NCI-H2171 (cell line): ENCODE measurements around the gene PLXNB1.

Experiments
- DNase-seq: peaks from one replicate; lab custom pipeline; 2025; lab: John Stamatoyannopoulos, UW

Gene PLXNB1

GRCh38 chr3:48417529-48418108 is 12.3 kb downstream of the PLXNB1 start:
- no peak for DNase-seq

- DNase-seq: no peak
Observed at GRCh38 chr3:48416546-48416945, 13.3 kb downstream of the PLXNB1 start.

DNA sequence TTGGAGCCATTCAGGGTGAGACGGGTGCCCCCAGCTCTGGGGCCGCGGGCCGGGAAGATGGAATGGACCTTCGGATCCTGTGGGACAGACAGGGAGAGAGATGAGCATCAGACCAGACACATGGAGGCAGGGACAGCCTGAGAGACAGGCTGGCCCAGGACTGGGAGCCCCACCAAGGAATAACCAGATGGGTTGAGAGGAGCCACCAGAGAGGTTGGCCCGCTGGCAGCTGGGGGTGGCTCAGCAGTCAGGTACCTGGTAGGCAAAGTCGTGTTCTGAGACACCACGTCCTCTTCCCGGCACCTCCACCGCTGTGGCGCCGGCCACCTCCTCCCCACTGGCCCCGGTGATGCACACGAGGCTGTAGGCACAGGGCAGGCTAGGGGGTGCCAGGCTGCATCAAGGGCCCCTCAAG is 13.8 kb downstream of the PLXNB1 start:
- DNase-seq: no peak

DNA sequence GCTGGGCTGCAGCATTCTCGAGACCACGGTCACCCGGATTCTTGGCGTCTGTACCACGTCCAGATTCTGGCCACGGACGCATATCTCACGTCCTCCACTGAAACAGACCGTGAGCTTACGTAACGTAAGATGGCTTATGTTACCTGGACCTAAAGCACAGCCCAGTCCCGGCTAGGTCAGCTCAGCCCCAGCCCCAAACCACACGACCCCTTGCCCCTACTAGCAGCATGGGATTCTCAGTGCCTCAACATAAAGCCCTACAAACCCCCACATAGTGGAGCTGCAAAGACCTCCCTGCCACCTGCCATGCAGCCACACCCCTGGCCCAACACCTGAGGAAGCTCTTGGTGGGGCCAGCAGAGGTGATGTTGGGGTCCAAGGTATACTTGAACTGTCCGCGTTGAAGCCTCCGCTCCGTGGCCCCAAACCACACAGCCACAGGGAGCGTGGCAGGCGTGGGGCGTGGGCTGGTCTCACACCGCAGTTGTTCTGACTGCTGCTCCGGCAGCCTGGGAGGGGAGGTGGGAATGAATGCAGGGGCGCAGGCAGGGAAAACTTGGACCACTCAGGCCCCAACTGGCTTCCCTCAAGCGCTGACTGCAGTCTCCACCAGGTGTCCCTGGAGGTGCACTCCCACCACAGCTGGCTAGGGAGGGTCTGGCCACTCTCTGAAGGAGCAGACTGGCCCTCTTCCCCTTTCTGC is 14.5 kb downstream of the PLXNB1 start:
- no peak for DNase-seq

DNA sequence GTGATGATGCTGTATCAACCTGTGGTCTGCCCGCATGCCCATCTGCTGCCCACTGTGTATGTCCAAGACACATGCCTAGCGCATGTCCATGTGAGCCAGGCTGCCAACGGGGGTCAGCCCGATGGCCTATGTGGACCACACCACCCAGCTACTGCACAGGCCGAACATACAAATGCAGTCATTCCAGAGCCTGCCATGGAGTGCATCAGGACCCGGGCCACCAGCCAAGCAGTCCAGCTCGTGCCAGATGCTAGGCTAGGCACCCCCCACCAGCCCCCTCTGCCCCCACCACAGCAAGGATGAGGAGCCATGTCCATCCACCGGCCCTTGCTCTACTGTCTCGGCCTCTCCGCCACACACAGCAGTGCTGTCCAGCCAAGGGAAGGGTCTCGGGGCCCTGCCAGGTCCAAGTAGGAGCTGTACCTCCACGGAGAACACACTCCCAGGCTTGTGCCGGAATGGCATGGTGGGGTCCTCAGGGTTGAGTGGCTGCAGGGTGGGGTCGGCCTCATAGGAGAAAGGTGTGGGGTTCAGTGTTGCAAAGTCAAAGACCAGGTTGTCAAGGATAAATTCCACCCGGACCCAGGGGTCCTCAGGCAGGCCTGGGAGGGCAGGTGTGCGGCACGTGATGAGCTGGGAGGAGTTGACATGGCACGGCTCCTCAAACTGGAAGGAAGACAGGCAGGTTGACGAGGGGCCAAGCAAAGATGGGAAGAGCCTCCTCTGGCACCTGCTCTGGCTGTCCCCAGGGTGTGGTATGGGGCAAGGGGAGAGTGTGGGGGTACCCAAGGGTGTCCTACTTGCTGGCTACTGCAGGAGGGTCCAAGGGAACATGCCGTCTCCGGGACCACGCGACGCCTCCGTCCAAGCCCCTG is 15.3 kb downstream of the PLXNB1 start:
- DNase-seq: no peak

DNA sequence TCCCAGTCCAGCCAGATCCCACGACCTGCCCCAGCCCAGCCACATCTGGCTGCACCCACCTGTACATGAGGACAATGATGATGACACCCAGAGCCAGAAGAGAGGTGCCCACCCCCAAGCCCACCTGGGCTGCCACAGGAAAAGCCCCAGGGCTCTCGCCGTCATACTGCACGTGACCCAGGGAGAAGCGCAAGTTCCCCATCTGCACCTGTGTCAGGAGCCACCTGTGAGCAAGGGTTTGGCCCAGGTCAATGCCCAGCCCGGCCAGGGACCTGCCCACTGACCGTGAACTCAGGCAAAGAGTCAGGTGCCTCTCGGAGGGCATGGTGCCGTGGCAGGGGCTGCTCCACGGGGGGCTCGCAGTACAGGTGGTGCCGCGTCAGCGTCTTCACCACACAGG is 16.3 kb downstream of the PLXNB1 start:
- no peak for DNase-seq

- no peak for DNase-seq
Observed at GRCh38 chr3:48413086-48413485, 16.8 kb downstream of the PLXNB1 start.

- DNase-seq: no peak
Observed at GRCh38 chr3:48412375-48413001, 17.4 kb downstream of the PLXNB1 start.

- no peak for DNase-seq
Observed at GRCh38 chr3:48411606-48412374, 18.1 kb downstream of the PLXNB1 start.

DNA sequence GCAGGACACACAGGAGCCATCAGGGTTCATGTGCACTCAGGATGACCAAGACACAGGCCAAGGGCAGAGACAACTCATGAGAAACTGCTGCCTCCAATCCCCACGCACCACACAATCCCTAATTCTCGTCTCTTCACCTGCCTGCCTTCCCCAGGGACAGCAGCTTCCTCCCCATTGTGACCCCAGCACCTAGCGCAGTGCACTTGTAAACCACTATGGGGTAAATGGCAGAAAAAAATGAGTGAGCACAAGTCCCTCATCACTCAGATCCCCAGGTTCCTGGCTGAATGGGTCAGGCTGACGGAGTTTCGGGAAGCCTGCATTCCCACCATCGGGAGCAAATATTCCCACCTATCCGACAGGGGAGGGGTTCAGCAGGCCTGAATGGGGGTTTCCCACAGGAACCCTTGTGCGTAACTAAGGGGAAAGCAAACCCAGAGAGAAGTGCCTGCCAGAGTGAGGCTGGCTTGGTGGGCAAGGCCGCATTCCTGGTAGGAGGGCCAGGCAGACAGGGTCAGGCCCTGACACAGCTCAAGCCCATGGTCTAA is 18.8 kb downstream of the PLXNB1 start:
- no peak for DNase-seq

GRCh38 chr3:48410205-48411040 is 19.5 kb downstream of the PLXNB1 start:
- DNase-seq: no peak

DNA sequence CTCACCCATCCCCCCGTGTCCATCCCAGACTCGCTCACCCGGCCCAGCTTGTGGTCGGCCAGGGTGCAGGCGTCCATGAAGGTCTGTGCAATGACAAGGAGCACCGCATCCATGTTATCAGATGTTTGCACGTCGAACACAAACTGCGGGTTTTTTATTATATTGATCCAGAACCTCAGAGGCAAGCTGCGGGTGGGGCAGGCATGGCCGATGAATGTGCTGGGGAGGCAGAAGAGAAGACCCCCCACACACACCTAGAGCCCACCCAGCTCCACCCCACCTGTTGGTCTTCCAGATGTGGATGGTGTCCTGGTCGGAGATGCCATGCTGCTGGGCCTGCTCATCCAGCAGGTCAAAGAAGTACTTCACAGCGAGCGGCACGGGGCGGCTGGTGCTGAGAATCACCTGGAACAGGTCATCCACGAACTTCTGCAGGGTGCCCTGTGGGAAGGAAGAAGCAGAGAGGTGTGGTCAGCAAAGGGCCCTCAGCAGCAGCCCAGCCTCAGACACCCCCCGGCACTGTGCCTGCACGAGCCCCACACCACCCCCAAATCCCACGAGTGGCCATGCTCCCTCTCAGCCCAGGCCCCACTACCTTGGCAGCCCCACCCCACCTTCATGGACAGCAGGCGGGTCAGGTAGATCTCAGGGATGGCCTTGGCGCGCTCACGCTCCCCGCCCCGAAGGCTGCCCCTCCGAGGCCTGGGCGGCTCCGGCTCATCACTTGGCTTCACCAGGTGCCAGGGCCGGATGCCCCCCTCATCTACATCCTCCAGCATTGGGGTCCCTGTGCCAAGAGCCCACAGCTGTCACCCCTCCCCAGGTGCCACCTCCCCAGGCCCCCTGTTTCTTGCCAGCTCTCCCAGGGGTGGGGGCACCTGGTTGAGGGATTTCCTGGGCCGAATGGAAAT is 20.3 kb downstream of the PLXNB1 start:
- DNase-seq: no peak

GRCh38 chr3:48408823-48409281 is 21.0 kb downstream of the PLXNB1 start:
- DNase-seq: no peak

GRCh38 chr3:48407542-48408099 is 22.3 kb downstream of the PLXNB1 start:
- DNase-seq: no peak

DNA sequence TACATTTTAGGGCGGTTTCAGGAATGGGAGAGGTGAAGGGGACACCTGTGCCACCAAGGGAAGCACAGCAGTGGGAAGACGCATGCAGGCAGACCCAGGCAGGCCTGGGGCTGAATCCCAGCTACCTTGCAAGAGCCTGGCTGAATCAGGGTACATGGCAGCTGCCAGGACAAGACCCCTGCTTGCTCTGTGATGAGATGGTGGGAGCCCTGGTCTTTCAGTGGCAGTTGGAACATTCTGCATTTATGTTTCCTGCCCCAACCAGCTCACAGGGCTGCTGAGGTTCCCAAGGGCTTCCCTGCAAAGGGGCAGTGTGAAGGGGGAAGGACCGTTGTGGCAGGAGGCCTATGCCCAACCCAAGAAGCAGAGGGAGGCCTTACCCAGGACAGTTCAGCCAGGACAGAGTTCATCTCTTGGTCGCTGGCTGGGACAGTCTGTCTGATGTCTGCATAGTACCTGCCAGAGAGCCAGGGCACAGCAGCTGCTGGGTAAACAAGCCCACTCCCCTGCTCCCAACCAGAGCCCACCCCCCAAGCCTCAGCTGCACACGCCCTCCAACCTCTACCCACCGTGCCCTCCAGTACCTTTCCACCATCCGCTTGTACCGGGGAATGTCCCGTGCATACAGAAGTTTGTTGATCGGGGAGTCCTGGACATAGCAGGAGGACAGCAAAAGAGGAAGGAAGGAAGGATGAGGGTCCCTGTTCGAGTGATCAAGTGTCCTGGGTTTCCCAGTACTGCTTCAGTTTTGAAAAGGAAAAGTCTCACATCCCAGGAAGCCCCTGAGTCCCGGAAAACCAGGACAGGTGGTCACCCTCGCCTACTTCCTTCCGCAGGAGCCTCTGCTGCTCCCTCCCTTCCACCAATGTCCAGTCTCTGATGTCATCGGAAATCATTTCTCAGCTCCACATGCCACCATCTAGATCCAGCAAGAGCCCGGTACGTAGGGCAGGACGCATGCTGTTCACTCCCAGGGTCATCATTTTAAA is 23.1 kb downstream of the PLXNB1 start:
- no peak for DNase-seq

DNA sequence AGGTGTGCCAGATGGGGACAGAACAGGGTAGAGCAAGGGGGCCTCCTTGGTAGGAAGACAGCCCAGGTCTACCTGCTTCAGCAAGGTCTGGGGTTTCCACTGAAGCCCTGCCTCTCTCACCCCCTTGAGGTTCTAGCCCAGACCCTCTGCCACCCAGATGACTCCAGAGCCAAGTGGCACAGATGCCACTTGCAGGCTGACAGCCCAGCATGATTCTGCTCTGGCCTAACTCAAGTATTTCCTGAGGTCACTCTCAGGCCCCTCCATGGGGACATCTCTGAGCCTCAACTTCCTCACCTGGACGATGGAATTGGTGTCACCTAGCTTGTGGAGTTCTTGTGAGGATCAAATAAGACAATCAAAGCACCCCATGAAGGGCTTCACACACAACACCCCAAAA is 23.9 kb downstream of the PLXNB1 start:
- no peak for DNase-seq

DNA sequence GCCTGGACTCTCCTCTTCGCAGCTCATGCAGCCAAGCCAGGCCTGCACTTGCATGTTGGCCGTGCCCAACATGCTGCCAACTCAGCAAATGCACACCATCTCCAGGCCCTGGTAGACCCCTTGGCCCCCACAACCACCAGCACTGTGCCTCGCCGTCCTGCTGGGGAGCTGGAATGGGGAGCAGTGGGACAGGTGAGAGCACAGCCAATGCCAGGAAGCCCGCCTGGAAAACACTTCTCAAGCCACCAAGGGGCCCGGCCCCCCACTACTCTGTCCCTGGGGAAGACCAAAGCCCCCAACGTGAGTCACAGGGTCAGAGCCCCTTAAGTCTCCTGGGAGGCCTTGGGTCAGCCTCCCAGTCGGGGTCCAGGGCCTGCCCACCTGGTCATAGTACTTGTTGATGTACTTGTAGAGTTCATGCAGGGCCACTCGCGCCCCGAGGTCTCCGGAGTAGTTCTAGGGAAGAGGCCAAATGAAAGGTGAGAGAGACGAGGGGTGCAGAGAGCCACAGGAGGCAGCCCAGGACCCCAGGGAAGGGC is 24.5 kb downstream of the PLXNB1 start:
- no peak for DNase-seq
